ENCODE results near the gene CACNA2D4.
"Not testable (repeated sequence)": the region's sequence is repeated elsewhere in the genome, so short reads cannot be mapped to it uniquely, and the experiment has no call there.

The CACNA2D4 gene

GRCh38 chr12:1830401-1830845, 88.0 kb downstream of the CACNA2D4 start:
- no peak for DNase-seq

GRCh38 chr12:1829306-1829900, 89.0 kb downstream of the CACNA2D4 start:
- no peak for DNase-seq

GRCh38 chr12:1828856-1829255, 89.6 kb downstream of the CACNA2D4 start:
- no peak for DNase-seq

GRCh38 chr12:1827826-1828805, 90.3 kb downstream of the CACNA2D4 start:
- no peak for DNase-seq

- DNase-seq: no peak
These were observed 91.4 kb downstream of the CACNA2D4 start for GRCh38 chr12:1826867-1827705.

- no peak for DNase-seq
These were observed 92.1 kb downstream of the CACNA2D4 start for GRCh38 chr12:1826401-1826800.

- DNase-seq: no peak
These were observed 92.9 kb downstream of the CACNA2D4 start for GRCh38 chr12:1825382-1826102.

GRCh38 chr12:1823237-1823636, 95.2 kb downstream of the CACNA2D4 start:
- no peak for DNase-seq

GRCh38 chr12:1822699-1823098, 95.8 kb downstream of the CACNA2D4 start:
- DNase-seq: no peak

GRCh38 chr12:1821805-1822204, 96.6 kb downstream of the CACNA2D4 start:
- DNase-seq: no peak

GRCh38 chr12:1820896-1821291, 97.6 kb downstream of the CACNA2D4 start:
- no peak for DNase-seq

- DNase-seq: no peak
These were observed 98.1 kb downstream of the CACNA2D4 start, which contains the start of gene LRTM2 for GRCh38 chr12:1820191-1820895. Gene LRTM2 (plus strand): TSS chr12:1820565. CDS start chr12:1828149, 7,584 bp downstream.

- no peak for DNase-seq
These were observed 98.9 kb downstream of the CACNA2D4 start for GRCh38 chr12:1819571-1819970.

- no peak for DNase-seq
These were observed 99.4 kb downstream of the CACNA2D4 start for GRCh38 chr12:1819050-1819449.

- DNase-seq: not testable (repeated sequence)
These were observed 100.5 kb downstream of the CACNA2D4 start for GRCh38 chr12:1817928-1818327.

- DNase-seq: no peak
These were observed 101.6 kb downstream of the CACNA2D4 start for GRCh38 chr12:1816730-1817348.

GRCh38 chr12:1815814-1816729, 102.4 kb downstream of the CACNA2D4 start:
- no peak for DNase-seq

- no peak for DNase-seq
These were observed 103.3 kb downstream of the CACNA2D4 start for GRCh38 chr12:1815108-1815507.

GRCh38 chr12:1814266-1814665, 104.2 kb downstream of the CACNA2D4 start:
- no peak for DNase-seq
